Measurements from ENCODE around the gene KDM4F. TPM values are rescaled to one million over a fixed set of nuclear protein-coding genes. Genes with fewer than 3 reads are reported as not detected.

Gene KDM4F
- total and polyA plus RNA-seq, 2 of the 8 experiments (the other 6 are each of a cell fraction or from before 2014, with no cell fraction given), result not detected

DNA sequence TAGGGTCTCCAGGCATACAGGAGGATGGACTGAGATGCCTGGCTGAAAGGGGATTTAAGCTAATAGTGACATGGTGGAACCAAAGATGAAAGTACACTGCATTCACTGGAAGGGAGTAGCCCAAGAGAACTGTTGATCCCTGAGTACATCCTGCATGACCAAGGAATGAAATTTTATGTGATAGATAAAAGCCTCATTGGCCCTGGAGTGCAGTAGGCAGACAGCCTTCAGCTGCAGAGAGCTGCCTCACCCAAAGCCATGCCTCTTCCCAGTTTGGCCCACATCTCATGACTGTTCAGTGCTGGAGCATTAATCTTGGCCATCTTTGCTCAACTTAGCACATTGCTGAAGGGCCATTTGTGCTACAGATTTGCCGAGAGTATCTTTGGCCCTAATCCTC lies 16.2 kb upstream of the KDM4F start:
- no peak overlapping the region for H2AK5ac ChIP-seq (ENCODE audit: low read depth, low read length)
- peaks cover 0 to 4% of the 10 kb centered on the region in 2 experiments; a peak in 1 of 4 replicates for H3K9me3 ChIP-seq (ENCODE audit: insufficient read depth in 2 of 2, low read depth in 1 of 2, low read length in 1 of 2)
- H2BK20ac ChIP-seq (ENCODE audit: low read length), result no peak overlapping the region
- no peaks in the 10 kb centered on the region for H3K27me3 ChIP-seq (replicated peaks in 1 of 4; ENCODE audit: control insufficient read depth in 3 of 4, extremely low read depth in 1 of 4, insufficient read depth in 3 of 4, low read length in 3 of 4)
- H2AFZ ChIP-seq (ENCODE audit: low read length), result no peak overlapping the region
- H3K4ac ChIP-seq (replicated peaks; ENCODE audit: insufficient read length, low read depth, low read length), result no peak overlapping the region
- H4K5ac ChIP-seq (ENCODE audit: insufficient read length, low read depth, low read length), result no peak overlapping the region
- no peaks in the 10 kb centered on the region for H3K79me2 ChIP-seq (ENCODE audit: control insufficient read depth in 1 of 2, insufficient read depth in 2 of 2, low read length in 2 of 2)
- no peak overlapping the region for H4K91ac ChIP-seq (replicated peaks; ENCODE audit: insufficient read length, low read length)
- no peaks in the 10 kb centered on the region for H3K23me2 ChIP-seq (ENCODE audit: low read depth, low read length)
- no peak overlapping the region for H4K8ac ChIP-seq (ENCODE audit: extremely low read depth, insufficient read depth, low read length)
- no peak overlapping the region for H2BK12ac ChIP-seq (ENCODE audit: low read depth, low read length)
- H3K9ac ChIP-seq (replicated peaks in 1 of 4; ENCODE audit: extremely low read depth in 1 of 4, low read depth in 3 of 4, low read length in 3 of 4), result no peak overlapping the region
- H3K18ac ChIP-seq (ENCODE audit: extremely low read depth, low read length), result no peak overlapping the region
- WGBS, 2 experiments (ENCODE audit: extremely low coverage in 1 of 2, insufficient coverage in 1 of 2, insufficient read length in 1 of 2, insufficient replicate concordance in 2 of 2, low coverage in 1 of 2, low lambda C conversion rate in 2 of 2, missing lambda C conversion rate in 1 of 2), result 100% methylated on average over 1 of the region's 1 CpG; no CpG with 5 or more reads in 1 of the 2 experiments
- no peak for DNase-seq (ENCODE audit: low read depth in 1 of 2, low spot score in 2 of 2)
- no peaks in the 10 kb centered on the region for H4K20me1 ChIP-seq (replicated peaks in 1 of 2; ENCODE audit: control insufficient read depth in 1 of 2, insufficient read depth in 2 of 2, low read length in 2 of 2)
- H2BK15ac ChIP-seq (ENCODE audit: low read length), result no peak overlapping the region
- H3K14ac ChIP-seq (ENCODE audit: insufficient read length), result no peak overlapping the region
- H3K4me3 ChIP-seq (ENCODE audit: extremely low read depth in 1 of 4, insufficient read depth in 2 of 4, low read depth in 3 of 4, low read length in 4 of 4), result no peak overlapping the region
- no peaks in the 10 kb centered on the region for H3K79me1 ChIP-seq (ENCODE audit: low read depth, low read length)
- H2BK5ac ChIP-seq (ENCODE audit: low read depth, low read length), result no peak overlapping the region
- H3K36me3 ChIP-seq (ENCODE audit: control insufficient read depth in 2 of 4, insufficient read depth in 4 of 4, low read length in 3 of 4), result no peaks in the 10 kb centered on the region
- no peak overlapping the region for H3K23ac ChIP-seq (ENCODE audit: insufficient read length)
- H3K56ac ChIP-seq (replicated peaks; ENCODE audit: insufficient read length, low read depth, low read length), result no peak overlapping the region
- no peaks in the 10 kb centered on the region for H3K4me1 ChIP-seq (replicated peaks in 1 of 4; ENCODE audit: control insufficient read depth in 3 of 4, insufficient read depth in 4 of 4, low read length in 3 of 4)
- FAIRE-seq, result no peak
- H2BK120ac ChIP-seq (replicated peaks; ENCODE audit: low read depth, low read length), result no peak overlapping the region
- ChIA-PET POLR2A (ENCODE audit: partially characterized antibody) (interaction anchor here (0.6 kb wide), 1 partner anchor 405 kb away, joined by 5 read pairs; no protein-coding TSS in a partner anchor), CTCF (ENCODE audit: partially characterized antibody) (interaction anchor here (1.2 to 1.6 kb wide), 3 partner anchors 13 to 247 kb away, joined by 3 to 4 read pairs (median 3); no protein-coding TSS in a partner anchor)
- no peak overlapping the region for H3K4me2 ChIP-seq (ENCODE audit: insufficient read depth in 1 of 2, low read depth in 2 of 2, low read length in 2 of 2)
- H3K27ac ChIP-seq (ENCODE audit: low read depth, low read length), result no peak overlapping the region
- TF ChIP-seq HDAC2 (IDR thresholded peaks at IDR 0.05; ENCODE audit: borderline replicate concordance in 1 of 2, low read depth in 2 of 2, low read length in 2 of 2), result no peak
- no peak for TF ChIP-seq TAF1 (IDR thresholded peaks at IDR 0.05; ENCODE audit: low read depth, low read length)
- TF ChIP-seq EGR1 (IDR thresholded peaks at IDR 0.05; ENCODE audit: borderline replicate concordance, low read depth, low read length), result no peak
- TF ChIP-seq, protein P1, sequence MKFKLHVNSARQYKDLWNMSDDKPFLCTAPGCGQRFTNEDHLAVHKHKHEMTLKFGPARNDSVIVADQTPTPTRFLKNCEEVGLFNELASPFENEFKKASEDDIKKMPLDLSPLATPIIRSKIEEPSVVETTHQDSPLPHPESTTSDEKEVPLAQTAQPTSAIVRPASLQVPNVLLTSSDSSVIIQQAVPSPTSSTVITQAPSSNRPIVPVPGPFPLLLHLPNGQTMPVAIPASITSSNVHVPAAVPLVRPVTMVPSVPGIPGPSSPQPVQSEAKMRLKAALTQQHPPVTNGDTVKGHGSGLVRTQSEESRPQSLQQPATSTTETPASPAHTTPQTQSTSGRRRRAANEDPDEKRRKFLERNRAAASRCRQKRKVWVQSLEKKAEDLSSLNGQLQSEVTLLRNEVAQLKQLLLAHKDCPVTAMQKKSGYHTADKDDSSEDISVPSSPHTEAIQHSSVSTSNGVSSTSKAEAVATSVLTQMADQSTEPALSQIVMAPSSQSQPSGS (IDR thresholded peaks at IDR 0.05; ENCODE audit: low read length), result no peak
- no peak for TF ChIP-seq TCF12 (IDR thresholded peaks at IDR 0.05; ENCODE audit: low read depth, low read length)
- TF ChIP-seq KDM5A (IDR thresholded peaks at IDR 0.05; ENCODE audit: low read length), result no peak
- TF ChIP-seq MAFK (IDR thresholded peaks at IDR 0.05; ENCODE audit: low read depth, low read length), result no peak
- no peak for TF ChIP-seq PHF8 (conservative IDR thresholded peaks at IDR 0.05; ENCODE audit: low read depth, low read length)
- no peak for TF ChIP-seq SUZ12 (IDR thresholded peaks at IDR 0.05; ENCODE audit: low read length)
- no peak for TF ChIP-seq CTBP2 (IDR thresholded peaks at IDR 0.05; ENCODE audit: borderline replicate concordance, insufficient read depth, insufficient read length, low read length)
- no peak for TF ChIP-seq RXRA (IDR thresholded peaks at IDR 0.05; ENCODE audit: insufficient read depth, low read depth, low read length)
- TF ChIP-seq CHD1 (IDR thresholded peaks at IDR 0.05; ENCODE audit: low read depth, low read length), result no peak
- no peak for TF ChIP-seq RFX5 (IDR thresholded peaks at IDR 0.05; ENCODE audit: borderline replicate concordance, low read depth, low read length)
